ENCODE measurements around the gene NCOA7. TPM values are rescaled to one million over a fixed set of nuclear protein-coding genes. Genes with fewer than 3 reads are reported as not detected.

Gene NCOA7
- total and polyA plus RNA-seq, 9 of the 15 experiments (the other 6 are each of a cell fraction or from before 2014, with no cell fraction given): 5.8 to 14.6 (median 9.3) TPM

DNA sequence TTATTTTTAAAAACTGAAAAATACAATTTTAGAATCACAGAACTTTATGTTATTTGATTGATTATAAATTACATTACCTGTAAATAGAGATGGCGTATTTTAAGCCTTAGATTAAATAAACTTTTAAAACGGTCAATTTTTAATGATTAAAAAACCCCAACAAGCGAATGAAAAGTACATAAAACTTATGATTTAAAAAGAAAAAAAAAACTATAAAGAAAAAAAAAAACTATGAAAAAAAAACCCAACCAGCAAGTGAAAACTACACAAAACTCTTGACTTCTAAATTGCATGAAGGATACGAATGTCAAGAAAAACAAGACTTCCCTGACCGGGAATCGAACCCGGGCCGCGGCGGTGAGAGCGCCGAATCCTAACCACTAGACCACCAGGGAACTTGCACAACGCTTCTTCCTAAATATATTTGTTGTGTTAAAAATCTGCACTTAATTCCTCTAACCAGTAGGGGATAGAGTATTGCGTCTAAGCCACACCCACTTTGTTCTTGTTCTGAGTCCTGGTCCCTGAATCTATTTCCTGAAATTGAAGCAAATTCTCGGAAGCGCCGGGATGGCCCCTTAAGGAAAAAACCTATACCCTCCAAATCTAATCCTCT lies 10.7 kb upstream of the NCOA7 start (continued):
- no peak for TF ChIP-seq COPS2 (conservative IDR thresholded peaks at IDR 0.05)
- TF ChIP-seq, protein P1, sequence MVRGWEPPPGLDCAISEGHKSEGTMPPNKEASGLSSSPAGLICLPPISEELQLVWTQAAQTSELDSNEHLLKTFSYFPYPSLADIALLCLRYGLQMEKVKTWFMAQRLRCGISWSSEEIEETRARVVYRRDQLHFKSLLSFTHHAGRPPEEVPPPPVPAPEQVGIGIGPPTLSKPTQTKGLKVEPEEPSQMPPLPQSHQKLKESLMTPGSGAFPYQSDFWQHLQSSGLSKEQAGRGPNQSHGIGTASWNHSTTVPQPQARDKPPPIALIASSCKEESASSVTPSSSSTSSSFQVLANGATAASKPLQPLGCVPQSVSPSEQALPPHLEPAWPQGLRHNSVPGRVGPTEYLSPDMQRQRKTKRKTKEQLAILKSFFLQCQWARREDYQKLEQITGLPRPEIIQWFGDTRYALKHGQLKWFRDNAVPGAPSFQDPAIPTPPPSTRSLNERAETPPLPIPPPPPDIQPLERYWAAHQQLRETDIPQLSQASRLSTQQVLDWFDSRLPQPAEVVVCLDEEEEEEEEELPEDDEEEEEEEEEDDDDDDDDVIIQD (CRISPR knock-in tag; IDR thresholded peaks at IDR 0.05): no peak
- TF ChIP-seq, protein P2, sequence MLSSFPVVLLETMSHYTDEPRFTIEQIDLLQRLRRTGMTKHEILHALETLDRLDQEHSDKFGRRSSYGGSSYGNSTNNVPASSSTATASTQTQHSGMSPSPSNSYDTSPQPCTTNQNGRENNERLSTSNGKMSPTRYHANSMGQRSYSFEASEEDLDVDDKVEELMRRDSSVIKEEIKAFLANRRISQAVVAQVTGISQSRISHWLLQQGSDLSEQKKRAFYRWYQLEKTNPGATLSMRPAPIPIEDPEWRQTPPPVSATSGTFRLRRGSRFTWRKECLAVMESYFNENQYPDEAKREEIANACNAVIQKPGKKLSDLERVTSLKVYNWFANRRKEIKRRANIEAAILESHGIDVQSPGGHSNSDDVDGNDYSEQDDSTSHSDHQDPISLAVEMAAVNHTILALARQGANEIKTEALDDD (IDR thresholded peaks at IDR 0.05): 0 out of 2 replicates have a peak, but pooled peaks have one; percentile 28
- no peak for TF ChIP-seq CBX2 (IDR thresholded peaks at IDR 0.05; ENCODE audit: insufficient read depth, low read length, poor library complexity, severe bottlenecking)
- no peak; the same call in 1 of the 2 replicates for TF ChIP-seq ILF3 (IDR thresholded peaks at IDR 0.05; ENCODE audit: borderline replicate concordance)
- TF ChIP-seq RAD51 (IDR thresholded peaks at IDR 0.05; ENCODE audit: borderline replicate concordance, low read depth): peak; percentile 5; the same call in 1 of the 2 replicates
- peak; percentile 19 for TF ChIP-seq BRF1 (IDR thresholded peaks at IDR 0.05; ENCODE audit: borderline replicate concordance, extremely low read depth, insufficient read length)
- no peak for TF ChIP-seq ZNF79 (CRISPR knock-in tag; IDR thresholded peaks at IDR 0.05; ENCODE audit: low read depth)
- TF ChIP-seq, protein P3, sequence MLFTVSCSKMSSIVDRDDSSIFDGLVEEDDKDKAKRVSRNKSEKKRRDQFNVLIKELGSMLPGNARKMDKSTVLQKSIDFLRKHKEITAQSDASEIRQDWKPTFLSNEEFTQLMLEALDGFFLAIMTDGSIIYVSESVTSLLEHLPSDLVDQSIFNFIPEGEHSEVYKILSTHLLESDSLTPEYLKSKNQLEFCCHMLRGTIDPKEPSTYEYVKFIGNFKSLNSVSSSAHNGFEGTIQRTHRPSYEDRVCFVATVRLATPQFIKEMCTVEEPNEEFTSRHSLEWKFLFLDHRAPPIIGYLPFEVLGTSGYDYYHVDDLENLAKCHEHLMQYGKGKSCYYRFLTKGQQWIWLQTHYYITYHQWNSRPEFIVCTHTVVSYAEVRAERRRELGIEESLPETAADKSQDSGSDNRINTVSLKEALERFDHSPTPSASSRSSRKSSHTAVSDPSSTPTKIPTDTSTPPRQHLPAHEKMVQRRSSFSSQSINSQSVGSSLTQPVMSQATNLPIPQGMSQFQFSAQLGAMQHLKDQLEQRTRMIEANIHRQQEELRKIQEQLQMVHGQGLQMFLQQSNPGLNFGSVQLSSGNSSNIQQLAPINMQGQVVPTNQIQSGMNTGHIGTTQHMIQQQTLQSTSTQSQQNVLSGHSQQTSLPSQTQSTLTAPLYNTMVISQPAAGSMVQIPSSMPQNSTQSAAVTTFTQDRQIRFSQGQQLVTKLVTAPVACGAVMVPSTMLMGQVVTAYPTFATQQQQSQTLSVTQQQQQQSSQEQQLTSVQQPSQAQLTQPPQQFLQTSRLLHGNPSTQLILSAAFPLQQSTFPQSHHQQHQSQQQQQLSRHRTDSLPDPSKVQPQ (CRISPR knock-in tag; IDR thresholded peaks at IDR 0.05; ENCODE audit: borderline replicate concordance): no peak
- no peak for TF ChIP-seq FOXA3 (CRISPR knock-in tag; conservative IDR thresholded peaks at IDR 0.05 in 1 of 2, IDR thresholded peaks at IDR 0.05 in 1 of 2)
- peak; percentile 40; the same call in 1 of the 2 replicates for TF ChIP-seq CREM (IDR thresholded peaks at IDR 0.05; ENCODE audit: low read depth)
- no peak for TF ChIP-seq SAFB (IDR thresholded peaks at IDR 0.05; ENCODE audit: borderline replicate concordance, low read depth, low read length)
- peak; percentile 55; the same call in 1 of the 2 replicates for TF ChIP-seq CHD2 (IDR thresholded peaks at IDR 0.05; ENCODE audit: low read depth, low read length)
- TF ChIP-seq CEBPB (tag; IDR thresholded peaks at IDR 0.05): peak; percentile 92
- TF ChIP-seq PRPF4 (IDR thresholded peaks at IDR 0.05; ENCODE audit: insufficient read depth, low read depth, low read length, poor library complexity, severe bottlenecking): peak; percentile 16
- peak in 1 of 2 experiments; percentile 67; a peak in 1 of 4 replicates for TF ChIP-seq HDAC1 (IDR thresholded peaks at IDR 0.05)
- TF ChIP-seq POLR2A (conservative IDR thresholded peaks at IDR 0.05): no peak
- peak; percentile 59 for TF ChIP-seq CREB1 (IDR thresholded peaks at IDR 0.05)
- no peak for TF ChIP-seq CREB1 (CRISPR knock-in tag; IDR thresholded peaks at IDR 0.05)
- TF ChIP-seq NUFIP1 (IDR thresholded peaks at IDR 0.05; ENCODE audit: partially characterized antibody): no peak
- TF ChIP-seq RUNX1 (IDR thresholded peaks at IDR 0.05; ENCODE audit: low read depth): no peak
